Psoas muscle (tissue), 8 donors: ENCODE measurements around the gene BMPER. TPM values are rescaled to one million over a fixed set of nuclear protein-coding genes. Genes with fewer than 3 reads are reported as not detected.
A peak's percentile ranks its signal among the peaks of the same experiment; 100 is the strongest.

Experiments
- ATAC-seq, 4 donors: fragments of 200-7000 bp; cut with Tn5 transposase; one replicate each; pipeline ENCODE4 v1.9.1; 2020; ENCODE audit warnings: moderate library complexity in 3 of 4, mild to moderate bottlenecking in 2 of 4
- DNase-seq, 2 donors: peaks; one replicate each; pipeline ENCODE4 v3.0.0-alpha.2; 2020
- H3K27ac ChIP-seq: fragments of 200-600 bp; one replicate; pipeline ENCODE4 v1.8.0; 2022
- H3K27me3 ChIP-seq, 3 donors: fragments of 200-600 bp in 1 of 3; one replicate each; pipeline versions ENCODE4 v1.6.1 to v1.8.0; 2013 to 2022; ENCODE audit warnings: low read length in 2 of 3, mild to moderate bottlenecking in 2 of 3, moderate library complexity in 1 of 3; ENCODE audit not compliant: insufficient read depth in 3 of 3
- H3K36me3 ChIP-seq, 2 donors: fragments of 200-600 bp in 1 of 2; one replicate each; pipeline versions ENCODE4 v1.6.1 to v1.8.0; 2013 to 2022; ENCODE audit warnings: low read depth in 1 of 2, mild to moderate bottlenecking in 1 of 2, moderate library complexity in 1 of 2; ENCODE audit not compliant: insufficient read depth in 1 of 2
- H3K4me1 ChIP-seq: fragments of 200-600 bp; one replicate; pipeline ENCODE4 v1.8.0; 2022
- H3K4me3 ChIP-seq: fragments of 200-600 bp; one replicate; pipeline ENCODE4 v1.8.0; 2022; ENCODE audit warnings: mild to moderate bottlenecking
- H3K9me3 ChIP-seq: fragments of 200-600 bp; one replicate; pipeline ENCODE4 v1.8.0; 2022
- WGBS, 3 donors: extraction: QIAGEN DNeasy Blood & Tissue Kit; methylation state at CpG; one replicate each; pipeline versions ENCODE4 v1.1.6 to v1.1.7; 2013; 5-methylcytosine and 5-hydroxymethylcytosine counted together
- intact Hi-C, 2 donors: fragments of 100-400 bp; cut with DNase I; formaldehyde crosslinking; loops; one replicate each; pipeline versions ENCODE4 v1.11.0 to v1.14.2; 2022
- polyA plus RNA-seq, 3 donors: library from polyadenylated mRNA; stranded (reverse); fragments of 200-250 nt; gene quantifications; one replicate each; pipeline ENCODE4 v1.2.3, GENCODE V29; 2013
- total RNA-seq, 4 donors: library from RNA; stranded (reverse); fragmentation: NEBNext Ultra II Directional in 2 of 4; extraction: Animal tissue kit (Norgen Biotek cat#: 25700) in 2 of 4; gene quantifications; one replicate each; pipeline versions ENCODE4 v1.2.1 to v1.2.4, GENCODE V29; 2021 to 2023
- TF ChIP-seq, protein P1 (sequence below): fragments of 200-600 bp; IDR thresholded peaks from one replicate; pipeline ENCODE4 v1.8.0; 2022; ENCODE audit warnings: antibody characterized with exemption
- donor health status: healthy with polysubstance abuse.
- donor health status: DM: no; HTN: no; CAD: no; lungs with moderate emphysema.
- donor health status: Bipolar disorder and iron deficiency.
- donor health status: healthy.
- donor health status: DM: yes; HTN: yes; CAD: no.
- donor health status: DM: no; HTN: no; CAD: no.
- donor health status: DM: no; HTN: no; CAD: no.
- donor health status: DM: yes; HTN: yes; CAD: no.

The BMPER gene
- total and polyA plus RNA-seq, 7 donors, result 1.0 to 7.6 (median 2.4) TPM

GRCh38 chr7:33893377-33893776 lies 12.0 kb upstream of the BMPER start:
- no peak overlapping the region for H3K4me3 ChIP-seq
- intact Hi-C loops, result loop anchor here (10.0 kb wide), 3 partner anchors 429 to 649 kb away; no protein-coding TSS in a partner anchor
- no peaks in the 10 kb centered on the region for H3K36me3 ChIP-seq
- 44 to 65% (median 55%) methylated on average over 4 of the region's 4 CpGs for WGBS, 3 donors
- H3K27ac ChIP-seq, result no peak overlapping the region
- H3K9me3 ChIP-seq, result no peaks in the 10 kb centered on the region
- DNase-seq, result no peak
- H3K4me1 ChIP-seq, result no peaks in the 10 kb centered on the region
- H3K27me3 ChIP-seq, result no peaks in the 10 kb centered on the region
- TF ChIP-seq, protein P1, sequence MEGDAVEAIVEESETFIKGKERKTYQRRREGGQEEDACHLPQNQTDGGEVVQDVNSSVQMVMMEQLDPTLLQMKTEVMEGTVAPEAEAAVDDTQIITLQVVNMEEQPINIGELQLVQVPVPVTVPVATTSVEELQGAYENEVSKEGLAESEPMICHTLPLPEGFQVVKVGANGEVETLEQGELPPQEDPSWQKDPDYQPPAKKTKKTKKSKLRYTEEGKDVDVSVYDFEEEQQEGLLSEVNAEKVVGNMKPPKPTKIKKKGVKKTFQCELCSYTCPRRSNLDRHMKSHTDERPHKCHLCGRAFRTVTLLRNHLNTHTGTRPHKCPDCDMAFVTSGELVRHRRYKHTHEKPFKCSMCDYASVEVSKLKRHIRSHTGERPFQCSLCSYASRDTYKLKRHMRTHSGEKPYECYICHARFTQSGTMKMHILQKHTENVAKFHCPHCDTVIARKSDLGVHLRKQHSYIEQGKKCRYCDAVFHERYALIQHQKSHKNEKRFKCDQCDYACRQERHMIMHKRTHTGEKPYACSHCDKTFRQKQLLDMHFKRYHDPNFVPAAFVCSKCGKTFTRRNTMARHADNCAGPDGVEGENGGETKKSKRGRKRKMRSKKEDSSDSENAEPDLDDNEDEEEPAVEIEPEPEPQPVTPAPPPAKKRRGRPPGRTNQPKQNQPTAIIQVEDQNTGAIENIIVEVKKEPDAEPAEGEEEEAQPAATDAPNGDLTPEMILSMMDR, result no peak
- peak in 2 of 4 donors; percentile 51 to 62 for ATAC-seq

GRCh38 chr7:33895025-33895804 lies 10.1 kb upstream of the BMPER start:
- TF ChIP-seq, protein P1, result peak; percentile 85
- intact Hi-C loops, result loop anchor here (2.0 to 10.0 kb wide), 5 partner anchors 136 to 650 kb away; no protein-coding TSS in a partner anchor
- 16 to 23% (median 16%) methylated on average over 17 of the region's 17 CpGs for WGBS, 3 donors

GRCh38 chr7:33900501-33900900 lies 4.8 kb upstream of the BMPER start:
- H3K27ac ChIP-seq, result no peak overlapping the region
- TF ChIP-seq, protein P1, result no peak
- intact Hi-C loops, result no loop called here
- peaks cover 0 to 3% (median 0%) of the 10 kb centered on the region in 3 donors for H3K27me3 ChIP-seq
- H3K36me3 ChIP-seq, result no peaks in the 10 kb centered on the region
- no peaks in the 10 kb centered on the region for H3K4me1 ChIP-seq
- DNase-seq (no peak), ATAC-seq (no peak)
- H3K4me3 ChIP-seq, result no peak overlapping the region
- no peaks in the 10 kb centered on the region for H3K9me3 ChIP-seq

More at GRCh38 chr7:33895025-33895804, 10.1 kb upstream of the BMPER start:
- Histone ChIP-seq H3K27ac (no peak overlapping the region), H3K9me3 (no peaks in the 10 kb centered on the region), H3K4me3 (no peak overlapping the region), H3K4me1 (no peaks in the 10 kb centered on the region), H3K36me3 (no peaks in the 10 kb centered on the region), H3K27me3 (no peaks in the 10 kb centered on the region)
- peak; percentile 94 to 100 (median 96) for ATAC-seq
- DNase-seq, result peak; percentile 85 to 91

DNA sequence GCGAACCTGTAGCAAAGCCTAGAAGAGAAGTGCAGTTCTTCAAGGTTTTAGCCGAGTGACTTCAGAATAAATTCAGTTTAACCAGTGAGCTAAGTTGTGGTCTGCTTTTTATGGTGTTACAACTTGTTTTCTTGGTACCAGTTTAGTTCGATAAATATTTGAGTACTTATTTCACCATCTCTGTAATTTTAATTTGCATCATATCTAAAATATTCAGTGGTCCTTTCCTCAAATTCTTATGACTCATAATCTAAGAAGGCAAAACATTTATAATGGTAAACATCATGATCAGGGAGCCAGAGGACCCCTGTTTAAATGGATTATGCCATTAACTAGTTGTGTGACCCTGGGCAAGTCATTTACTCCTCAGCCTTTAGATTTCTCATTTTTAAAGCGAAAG lies 4.1 kb upstream of the BMPER start:
- 92 to 98% (median 95%) methylated on average over 4 of the region's 4 CpGs for WGBS, 3 donors
- H3K9me3 ChIP-seq, result no peaks in the 10 kb centered on the region
- intact Hi-C loops, result no loop called here
- H3K36me3 ChIP-seq, result no peaks in the 10 kb centered on the region
- ATAC-seq, result no peak
- DNase-seq, result no peak
- no peak overlapping the region for H3K4me3 ChIP-seq
- TF ChIP-seq, protein P1, result no peak
- H3K27ac ChIP-seq, result no peak overlapping the region
- peaks cover 0 to 8% (median 0%) of the 10 kb centered on the region in 3 donors for H3K27me3 ChIP-seq
- H3K4me1 ChIP-seq, result no peaks in the 10 kb centered on the region
